ENCODE measurements around the gene TBX19.

Gene TBX19

DNA sequence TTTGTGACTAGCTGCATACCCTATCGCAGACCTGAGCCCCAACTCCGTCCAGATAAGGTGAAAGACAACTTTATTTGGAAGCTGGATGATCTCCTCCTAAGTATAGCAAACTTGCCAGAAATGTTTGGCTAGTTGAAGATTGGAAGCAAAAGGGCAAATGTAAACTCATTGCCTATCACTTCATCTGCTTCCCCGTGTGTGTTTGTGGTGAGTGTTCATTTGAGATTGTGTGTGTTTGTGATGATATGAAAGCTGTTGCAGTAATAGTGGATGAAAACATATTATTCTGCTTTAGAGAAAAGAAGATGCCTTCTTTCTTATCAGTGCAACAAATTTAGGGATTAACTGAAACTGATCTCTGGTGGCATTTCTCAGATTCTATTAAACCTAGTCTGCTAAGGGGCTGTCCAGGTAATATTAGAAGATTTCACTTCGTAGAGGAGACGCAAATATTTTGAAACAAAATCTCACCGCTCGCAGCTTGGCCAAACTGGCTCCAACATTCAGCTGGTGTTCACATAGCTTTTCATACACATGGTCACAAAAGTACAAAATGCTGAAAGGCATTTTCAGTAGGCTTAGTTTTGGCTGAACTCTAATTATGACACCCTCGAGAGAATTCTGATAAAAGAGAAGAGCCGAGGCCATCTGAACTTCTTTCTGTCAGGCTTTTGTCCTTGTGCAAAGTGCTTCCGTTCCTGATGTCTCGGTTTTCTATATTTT is 1.1 kb downstream of the TBX19 start:
- DNase-seq, result no peak

- no peak for DNase-seq
These were observed 4.8 kb downstream of the TBX19 start for GRCh38 chr1:168285521-168285790.

DNA sequence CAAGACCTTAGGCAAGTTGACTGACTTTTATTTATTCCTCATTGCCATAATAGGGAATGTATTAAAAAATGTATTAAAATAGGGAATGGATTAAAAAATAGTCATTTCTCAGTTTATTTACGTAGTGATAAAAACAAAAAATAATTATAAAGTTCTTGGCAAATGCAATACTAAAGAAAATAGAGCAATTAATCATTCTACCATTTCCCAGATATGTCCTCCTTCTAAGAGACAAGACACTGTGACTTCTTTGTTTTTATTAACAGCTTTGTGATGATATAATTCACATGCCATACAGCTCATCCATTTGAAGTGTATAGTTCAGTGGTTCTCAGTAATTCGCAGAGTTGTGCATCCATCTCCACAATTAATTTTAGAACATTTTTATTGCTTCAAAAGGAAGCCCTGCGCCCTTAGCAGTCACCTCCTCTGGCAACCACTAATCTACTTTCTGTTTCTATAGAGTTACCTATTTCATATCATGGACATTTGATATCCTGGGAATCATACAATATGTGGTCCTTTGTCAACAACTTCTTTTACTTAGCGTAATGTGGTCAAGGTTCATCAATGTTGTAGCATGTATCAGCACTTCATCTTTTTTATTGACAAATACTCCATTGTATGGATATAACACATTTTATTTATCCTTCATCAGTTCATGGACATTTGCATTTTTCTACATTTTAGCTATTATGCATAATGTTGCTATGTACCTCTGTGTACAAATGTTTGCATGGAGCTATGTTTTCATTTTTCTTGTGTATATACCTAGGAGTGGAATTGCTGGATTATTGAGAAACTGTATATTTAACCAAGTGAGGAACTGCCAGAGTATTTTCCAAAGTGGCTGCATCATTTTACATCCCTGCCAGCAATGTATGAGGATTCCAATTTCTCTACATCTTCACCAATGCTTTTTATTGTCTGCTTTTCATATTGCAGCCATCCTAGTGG is 5.6 kb downstream of the TBX19 start:
- no peak for DNase-seq

DNA sequence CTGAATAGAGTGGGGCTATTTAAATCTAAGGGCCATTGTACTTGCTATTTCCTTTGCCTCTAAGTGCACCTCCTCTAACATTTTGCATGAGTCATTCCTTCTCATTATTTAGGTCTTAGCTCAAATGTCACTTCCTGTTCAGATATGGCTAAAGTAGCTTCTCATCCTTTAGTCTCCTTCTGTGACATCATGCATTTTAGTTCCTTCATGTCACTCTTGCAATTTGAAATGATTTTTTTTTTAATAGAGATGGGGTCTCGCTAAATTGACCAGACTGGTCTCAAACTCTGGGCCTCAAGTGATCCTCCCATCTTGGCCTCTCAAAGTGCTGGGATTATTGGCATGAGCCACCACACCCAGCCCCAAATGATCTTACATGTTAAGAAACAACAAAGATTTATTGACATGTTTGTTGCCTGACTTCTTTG is 6.6 kb downstream of the TBX19 start:
- DNase-seq, result peak; percentile 68

- DNase-seq, result peak; percentile 31
These were observed 7.8 kb downstream of the TBX19 start for GRCh38 chr1:168288311-168289052.

DNA sequence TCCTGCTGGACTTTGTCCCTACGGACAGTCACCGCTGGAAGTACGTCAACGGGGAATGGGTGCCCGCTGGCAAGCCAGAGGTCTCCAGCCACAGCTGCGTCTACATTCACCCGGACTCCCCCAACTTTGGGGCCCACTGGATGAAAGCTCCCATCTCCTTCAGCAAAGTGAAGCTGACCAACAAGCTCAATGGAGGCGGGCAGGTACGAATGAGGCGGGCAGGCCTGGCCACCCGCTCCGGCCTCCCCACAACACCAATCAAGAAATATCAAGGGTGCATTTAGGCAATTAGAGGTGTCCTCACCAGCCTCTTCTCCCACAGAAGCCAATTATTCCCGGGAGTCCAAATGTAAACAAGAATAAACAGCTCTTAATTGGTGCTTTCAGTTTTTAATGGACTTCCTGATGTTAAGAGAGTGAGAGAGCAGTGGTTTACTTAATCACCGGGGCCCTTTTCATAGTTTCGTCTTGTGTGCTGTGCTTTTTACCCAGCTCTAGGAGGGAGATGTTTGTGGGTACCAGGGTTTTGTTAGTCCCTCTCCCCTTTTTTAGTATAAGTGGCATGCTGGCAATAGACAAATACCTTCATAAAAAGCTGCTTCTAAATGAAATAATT is 10.7 kb downstream of the TBX19 start:
- no peak for DNase-seq

GRCh38 chr1:168293356-168293755 is 12.7 kb downstream of the TBX19 start:
- DNase-seq, result no peak

GRCh38 chr1:168295411-168296114 is 14.9 kb downstream of the TBX19 start:
- no peak for DNase-seq

DNA sequence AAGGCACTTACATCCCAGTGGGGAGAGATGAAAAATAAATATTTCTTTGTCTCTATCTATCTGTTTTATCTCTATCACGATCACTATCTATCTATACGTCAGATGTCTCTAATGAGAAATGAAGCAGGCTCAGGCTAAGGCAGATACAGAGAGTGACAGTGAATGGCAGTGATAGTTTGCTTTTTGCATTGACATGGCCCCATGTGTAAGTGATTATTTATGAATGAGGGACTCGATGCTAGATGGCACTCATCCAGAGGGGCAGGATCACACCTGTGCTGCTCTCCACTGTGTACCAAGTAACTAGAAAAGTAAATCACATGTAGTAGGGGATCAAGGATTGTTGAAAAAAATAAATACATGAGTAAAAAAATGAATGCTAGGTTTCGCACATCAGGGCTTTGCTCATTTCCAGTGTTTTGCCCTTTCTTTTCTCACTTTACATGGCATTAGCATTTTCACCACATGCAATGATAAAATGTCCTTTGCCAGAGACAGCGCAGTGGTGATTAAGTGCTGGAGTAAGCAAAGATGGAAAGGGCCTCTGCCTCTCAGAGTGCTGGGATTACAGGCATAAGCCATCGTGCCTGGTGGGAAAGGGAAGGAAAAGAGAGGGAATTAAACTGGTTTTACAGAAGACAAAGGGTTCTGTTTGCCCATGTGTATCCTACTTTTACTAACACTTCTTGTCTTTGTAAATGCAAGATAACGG is 16.5 kb downstream of the TBX19 start:
- DNase-seq, result no peak

- DNase-seq, result no peak
These were observed 17.8 kb downstream of the TBX19 start for GRCh38 chr1:168298446-168298845.

- DNase-seq, result no peak
These were observed 19.9 kb downstream of the TBX19 start for GRCh38 chr1:168300626-168301025.

DNA sequence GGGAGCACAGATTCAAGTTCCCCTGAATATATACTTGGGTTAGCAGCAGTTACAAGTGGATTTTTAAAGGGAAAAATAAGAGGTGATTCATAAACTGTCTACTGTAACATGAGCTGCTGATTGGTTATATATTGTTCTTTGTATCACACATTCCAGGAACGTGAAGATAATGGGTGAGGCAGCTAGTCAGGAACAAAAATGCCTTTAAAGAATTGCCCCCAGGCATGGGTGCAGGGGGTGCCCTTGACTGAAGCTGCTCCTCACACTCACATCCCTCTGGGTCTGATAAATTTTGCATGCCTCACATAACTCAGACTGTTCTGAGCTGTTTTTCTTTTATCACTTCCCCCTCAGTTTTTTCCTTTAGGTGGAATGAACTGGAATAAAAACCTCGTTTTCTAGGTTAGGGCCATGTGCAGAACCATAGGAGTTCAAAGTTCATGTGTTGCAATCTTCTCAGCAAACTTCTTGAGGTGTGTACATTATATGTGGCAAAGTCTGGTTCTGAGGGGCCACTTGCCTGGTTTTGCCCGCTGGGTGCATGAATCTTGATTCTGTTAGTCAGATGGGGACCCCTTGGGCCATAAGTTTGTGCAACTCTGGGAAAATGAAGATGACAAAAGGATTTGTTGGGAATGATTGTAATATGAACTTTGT is 21.1 kb downstream of the TBX19 start:
- DNase-seq, result peak; percentile 54

DNA sequence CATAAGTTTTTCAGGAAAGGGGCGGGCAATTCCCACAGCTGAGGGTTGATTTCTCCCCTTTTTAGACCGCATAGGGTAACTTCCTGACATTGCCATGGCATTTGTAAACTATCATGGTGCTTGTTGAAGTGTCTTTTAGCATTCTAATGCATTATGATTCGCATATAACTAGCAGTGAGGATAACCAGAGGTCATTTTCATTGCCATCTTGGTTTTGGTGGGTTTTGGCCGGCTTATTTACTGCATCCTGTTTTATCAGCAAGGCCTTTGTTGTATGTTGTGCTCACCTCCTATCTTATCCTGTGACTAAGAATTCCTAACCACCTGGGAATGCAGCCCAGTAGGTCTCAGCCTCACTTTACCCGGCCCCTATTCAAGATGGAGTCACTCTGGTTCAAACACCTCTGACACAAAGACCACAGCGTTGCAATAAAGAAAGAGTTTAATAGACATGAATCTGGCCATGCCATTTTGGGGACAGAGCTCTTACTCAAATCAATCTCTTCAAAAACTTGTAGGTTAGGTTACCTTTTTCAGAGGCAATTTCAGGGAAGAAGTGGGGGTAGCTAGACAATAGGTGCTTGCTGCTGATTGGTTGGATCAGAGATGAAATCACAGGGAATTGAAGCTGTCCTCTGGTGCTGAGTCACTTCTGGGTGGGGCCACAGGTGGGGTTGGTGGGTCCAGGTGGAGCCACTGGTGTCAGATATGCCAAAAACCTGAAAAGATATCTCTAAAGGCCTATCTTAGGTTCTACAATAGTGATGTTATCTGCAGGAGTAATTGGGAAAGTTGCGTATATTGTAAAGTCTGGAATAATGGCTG is 23.3 kb downstream of the TBX19 start:
- no peak for DNase-seq

GRCh38 chr1:168304865-168305264 is 24.2 kb downstream of the TBX19 start:
- DNase-seq, result no peak

GRCh38 chr1:168312718-168313604 is 32.3 kb downstream of the TBX19 start:
- no peak for DNase-seq

- DNase-seq, result no peak
These were observed 35.5 kb downstream of the TBX19 start for GRCh38 chr1:168316142-168316541.

GRCh38 chr1:168317309-168317708 is 36.6 kb downstream of the TBX19 start:
- no peak for DNase-seq

DNA sequence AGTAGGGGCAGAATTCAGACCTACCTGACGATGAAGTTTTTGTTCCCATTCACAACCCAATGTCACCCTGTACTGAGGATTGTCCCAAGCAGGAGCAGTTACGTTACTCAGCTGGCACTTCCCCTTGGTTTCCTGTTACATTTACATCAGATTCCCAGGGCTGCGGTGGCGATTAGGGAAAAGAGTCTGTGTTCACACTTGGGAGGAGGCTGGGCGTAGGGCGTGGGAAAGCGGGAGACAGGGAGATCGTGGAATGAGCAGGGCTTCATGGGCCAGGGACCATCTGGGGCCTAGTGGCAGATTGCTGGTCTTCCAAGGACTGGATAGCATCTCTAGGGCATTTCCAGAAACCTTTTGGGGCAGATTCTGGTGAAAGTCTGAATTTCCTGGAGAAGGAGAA is 39.0 kb downstream of the TBX19 start:
- no peak for DNase-seq

DNA sequence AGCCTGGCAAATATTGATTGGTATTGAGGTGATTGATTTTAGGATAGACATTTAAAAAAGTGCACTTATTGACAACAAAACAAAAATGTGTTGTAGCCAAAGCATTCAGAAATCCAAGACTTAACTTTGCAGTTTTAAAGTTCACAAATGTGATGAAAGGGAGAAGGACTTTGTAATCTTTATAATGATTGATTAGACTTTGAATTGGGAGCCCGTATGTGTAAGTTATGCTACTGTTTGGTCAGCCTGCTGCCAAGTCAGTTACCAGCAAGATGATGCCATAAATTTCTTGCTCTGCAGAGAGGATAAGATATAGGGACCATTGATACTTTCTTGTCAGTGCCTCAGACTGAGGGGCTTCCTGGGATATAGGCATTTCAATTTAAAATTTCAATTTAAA is 39.5 kb downstream of the TBX19 start:
- no peak for DNase-seq

Data from HCEC 1CT (cell line).